Epidermal melanocyte (primary cell): ENCODE results near the gene PGLYRP2.

Experiments
- DNase-seq: peaks from one replicate; pipeline ENCODE4 v3.0.0; 2011; ENCODE audit warnings: low spot score; ENCODE audit not compliant: insufficient read length

The PGLYRP2 gene

GRCh38 chr19:15427350-15427700 is 52.0 kb downstream of the PGLYRP2 start:
- peak; percentile 7 for DNase-seq

- DNase-seq: peak; percentile 17
Measured at GRCh38 chr19:15426485-15427349, 52.6 kb downstream of the PGLYRP2 start.

- DNase-seq: peak; percentile 10
Measured at GRCh38 chr19:15425321-15425950, 53.9 kb downstream of the PGLYRP2 start.

GRCh38 chr19:15424692-15425272 is 54.5 kb downstream of the PGLYRP2 start:
- DNase-seq: peak; percentile 3

GRCh38 chr19:15424121-15424520 is 55.2 kb downstream of the PGLYRP2 start:
- peak; percentile 15 for DNase-seq

- peak; percentile 0 for DNase-seq
Measured at GRCh38 chr19:15423130-15423529, 56.2 kb downstream of the PGLYRP2 start.

GRCh38 chr19:15422296-15423075 is 56.8 kb downstream of the PGLYRP2 start:
- peak; percentile 3 for DNase-seq

GRCh38 chr19:15421721-15422260 is 57.5 kb downstream of the PGLYRP2 start:
- no peak for DNase-seq

- DNase-seq: no peak
Measured at GRCh38 chr19:15421136-15421695, 58.1 kb downstream of the PGLYRP2 start.

- DNase-seq: no peak
Measured at GRCh38 chr19:15419413-15420025, 59.8 kb downstream of the PGLYRP2 start.
